ENCODE results near the gene PXYLP1.

- TF ChIP-seq NR2C2 (CRISPR knock-in tag; IDR thresholded peaks at IDR 0.05) (no peak), NR2C2 (tag; IDR thresholded peaks at IDR 0.05) (no peak), U2AF1 (optimal IDR thresholded peaks at IDR 0.05; ENCODE audit: low read depth, low read length) (no peak), CTCF (IDR thresholded peaks at IDR 0.05 in 2 of 3, conservative IDR thresholded peaks at IDR 0.05 in 1 of 3; ENCODE audit: insufficient read depth in 2 of 3, low read depth in 1 of 3, low read length in 3 of 3) (peak; percentile 67 to 73 (median 68)), MTA3 (IDR thresholded peaks at IDR 0.05; ENCODE audit: borderline replicate concordance) (no peak), MYNN (IDR thresholded peaks at IDR 0.05) (no peak), MYNN (CRISPR knock-in tag; IDR thresholded peaks at IDR 0.05) (no peak), TGIF2 (CRISPR knock-in tag; IDR thresholded peaks at IDR 0.05) (no peak), POLR2A (conservative IDR thresholded peaks at IDR 0.05) (no peak), BRCA1 (IDR thresholded peaks at IDR 0.05) (no peak), BRCA1 (CRISPR knock-in tag; IDR thresholded peaks at IDR 0.05) (no peak), ZNF174 (CRISPR knock-in tag; IDR thresholded peaks at IDR 0.05) (no peak), TCF7 (IDR thresholded peaks at IDR 0.05; ENCODE audit: borderline replicate concordance) (no peak), RFX5 (IDR thresholded peaks at IDR 0.05; ENCODE audit: low read depth, low read length) (no peak), HBP1 (CRISPR knock-in tag; IDR thresholded peaks at IDR 0.05) (no peak), MEIS2 (IDR thresholded peaks at IDR 0.05; ENCODE audit: partially characterized antibody) (no peak), YY1 (IDR thresholded peaks at IDR 0.05; ENCODE audit: borderline replicate concordance in 1 of 3, control insufficient read depth in 1 of 3, extremely low read depth in 1 of 3, insufficient read depth in 3 of 3, insufficient read length in 1 of 3, insufficient replicate concordance in 2 of 3, low read depth in 1 of 3, low read length in 2 of 3) (no peak)
Observed at GRCh38 chr3:141308588-141309218, 77.1 kb downstream of the PXYLP1 start.

Measured in K562 (cell line).